ENCODE data around the gene KPNA6. TPM values are rescaled to one million over a fixed set of nuclear protein-coding genes. Genes with fewer than 3 reads are reported as not detected.
A peak's percentile ranks its signal among the peaks of the same experiment; 100 is the strongest.

Gene KPNA6
- polyA plus RNA-seq, 3 donors: 11.0 to 26.7 (median 20.2) TPM

DNA sequence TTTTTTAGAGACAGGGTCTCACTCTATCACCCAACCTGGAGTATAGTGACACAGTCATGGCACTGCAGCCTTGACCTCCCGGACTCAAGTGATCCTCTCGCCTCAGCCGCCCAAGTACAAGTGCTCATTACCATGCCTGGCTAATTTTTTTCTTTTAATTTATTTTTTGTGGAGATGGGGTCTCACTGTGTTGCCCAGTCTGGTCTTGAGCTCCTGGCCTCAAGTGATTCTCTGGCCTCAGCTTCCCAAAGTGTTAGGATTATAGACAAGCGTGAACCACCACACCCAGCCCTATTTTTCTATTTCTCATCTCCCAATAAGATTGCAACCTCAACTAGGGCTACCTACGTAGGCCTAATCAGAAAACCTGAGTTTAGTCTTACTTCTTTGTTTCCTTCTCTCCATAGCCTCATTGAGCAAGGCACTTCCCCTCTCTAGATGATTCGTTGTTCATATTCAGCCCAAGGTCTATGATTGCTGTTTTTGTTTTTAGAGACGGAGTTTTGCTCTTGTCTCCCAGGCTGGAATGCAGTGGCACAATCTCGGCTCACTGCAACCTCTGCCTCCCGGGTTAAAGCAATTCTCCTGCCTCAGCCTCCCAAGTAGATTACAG is 1.1 kb upstream of the KPNA6 start:
- peaks cover 6 to 13% of the 10 kb centered on the region in 2 donors for H3K36me3 ChIP-seq (replicated peaks in 1 of 2; ENCODE audit: control insufficient read depth in 1 of 2, insufficient read depth in 2 of 2, low read length in 2 of 2)
- H3K9ac ChIP-seq (ENCODE audit: insufficient read depth, low read length, poor library complexity, severe bottlenecking): no peak overlapping the region
- H3K9me3 ChIP-seq (replicated peaks in 1 of 2; ENCODE audit: control insufficient read depth in 1 of 2, insufficient read depth in 1 of 2, low read length in 2 of 2): no peaks in the 10 kb centered on the region
- Mint-ChIP-seq H3K4me3 (peak overlapping the region; percentile 98 to 99), H3K4me1 (peaks cover 37% of the 10 kb centered on the region), H3K27me3 (ENCODE audit: low read depth in 3 of 3) (peaks cover 0 to 3% (median 0%) of the 10 kb centered on the region in 3 donors), H3K36me3 (peaks cover 18 to 20% of the 10 kb centered on the region in 2 donors), H3K27ac (peak overlapping the region; percentile 82 to 98 (median 98)), H3K9me3 (peaks cover 0 to 2% (median 0%) of the 10 kb centered on the region in 7 donors)
- peak; percentile 19 to 49 (median 27) for DNase-seq
- H4K20me1 ChIP-seq (ENCODE audit: insufficient read depth, low read length): peaks cover 30% of the 10 kb centered on the region
- H3K4me2 ChIP-seq (replicated peaks; ENCODE audit: extremely low read depth, low read length, poor library complexity, severe bottlenecking): peak overlapping the region; percentile 85
- H3K4me3 ChIP-seq (replicated peaks in 1 of 3; ENCODE audit: low read depth in 2 of 3, low read length in 3 of 3): peak overlapping the region in 1 of 3 experiments; percentile 93
- WGBS (ENCODE audit: insufficient coverage): 100% methylated on average over 2 of the region's 9 CpGs
- peak overlapping the region; percentile 79 for H2AFZ ChIP-seq (ENCODE audit: insufficient read depth, low read depth, low read length, poor library complexity, severe bottlenecking)
- H3K27me3 ChIP-seq (ENCODE audit: control insufficient read depth in 2 of 2, insufficient read depth in 2 of 2, low read length in 2 of 2): no peaks in the 10 kb centered on the region
- no peak for TF ChIP-seq CTCF (IDR thresholded peaks at IDR 0.05)
- peak overlapping the region; percentile 89 to 90 for H3K27ac ChIP-seq (ENCODE audit: low read depth in 1 of 2, low read length in 2 of 2)
- peaks cover 23 to 34% of the 10 kb centered on the region in 2 donors for H3K4me1 ChIP-seq (ENCODE audit: control insufficient read depth in 1 of 2, insufficient read depth in 2 of 2, low read length in 2 of 2)
- intact Hi-C loops (cut with micrococcal nuclease): loop anchor here in 1 of 2 donors (5.0 kb wide), 1 partner anchor 34 kb away; the partner anchor contains the start of gene TMEM39B
- peaks cover 39% of the 10 kb centered on the region for H3K79me2 ChIP-seq (ENCODE audit: insufficient read depth, low read length)

- H3K27ac ChIP-seq (ENCODE audit: low read depth in 1 of 2, low read length in 2 of 2): peak overlapping the region in 1 of 2 donors; percentile 4
- no peak for DNase-seq
Observed at GRCh38 chr1:32111040-32111623, 3.3 kb downstream of the KPNA6 start.

More at GRCh38 chr1:32111040-32111623, 3.3 kb downstream of the KPNA6 start:
- Histone ChIP-seq H3K9me3 (replicated peaks in 1 of 2; ENCODE audit: control insufficient read depth in 1 of 2, insufficient read depth in 1 of 2, low read length in 2 of 2) (no peaks in the 10 kb centered on the region), H4K20me1 (ENCODE audit: insufficient read depth, low read length) (peaks cover 73% of the 10 kb centered on the region), H2AFZ (ENCODE audit: insufficient read depth, low read depth, low read length, poor library complexity, severe bottlenecking) (no peak overlapping the region), H3K4me1 (ENCODE audit: control insufficient read depth in 1 of 2, insufficient read depth in 2 of 2, low read length in 2 of 2) (peaks cover 23 to 34% of the 10 kb centered on the region in 2 donors), H3K36me3 (replicated peaks in 1 of 2; ENCODE audit: control insufficient read depth in 1 of 2, insufficient read depth in 2 of 2, low read length in 2 of 2) (peaks cover 2 to 7% of the 10 kb centered on the region in 2 donors), H3K4me2 (replicated peaks; ENCODE audit: extremely low read depth, low read length, poor library complexity, severe bottlenecking) (no peak overlapping the region), H3K4me3 (replicated peaks in 1 of 3; ENCODE audit: low read depth in 2 of 3, low read length in 3 of 3) (no peak overlapping the region), H3K9ac (ENCODE audit: insufficient read depth, low read length, poor library complexity, severe bottlenecking) (no peak overlapping the region), H3K27me3 (ENCODE audit: control insufficient read depth in 2 of 2, insufficient read depth in 2 of 2, low read length in 2 of 2) (no peaks in the 10 kb centered on the region), H3K79me2 (ENCODE audit: insufficient read depth, low read length) (peaks cover 83% of the 10 kb centered on the region)
- Mint-ChIP-seq H3K9me3 (peaks cover 0 to 2% (median 0%) of the 10 kb centered on the region in 7 donors), H3K27ac (peak overlapping the region in 2 of 7 donors; percentile 35 to 54), H3K4me3 (no peak overlapping the region), H3K4me1 (peaks cover 44% of the 10 kb centered on the region), H3K27me3 (ENCODE audit: low read depth in 3 of 3) (peaks cover 0 to 2% (median 0%) of the 10 kb centered on the region in 3 donors), H3K36me3 (peaks cover 11 to 24% of the 10 kb centered on the region in 2 donors)
- TF ChIP-seq CTCF (IDR thresholded peaks at IDR 0.05): no peak
- intact Hi-C loops (cut with micrococcal nuclease): loop anchor here in 1 of 2 donors (5.0 kb wide), 1 partner anchor 281 kb away; the partner anchor contains the start of gene BSDC1
- WGBS (ENCODE audit: insufficient coverage): no CpG with 5 or more reads among the region's 2 CpGs
